ENCODE results near the gene C1orf52.

C1orf52 gene

DNA sequence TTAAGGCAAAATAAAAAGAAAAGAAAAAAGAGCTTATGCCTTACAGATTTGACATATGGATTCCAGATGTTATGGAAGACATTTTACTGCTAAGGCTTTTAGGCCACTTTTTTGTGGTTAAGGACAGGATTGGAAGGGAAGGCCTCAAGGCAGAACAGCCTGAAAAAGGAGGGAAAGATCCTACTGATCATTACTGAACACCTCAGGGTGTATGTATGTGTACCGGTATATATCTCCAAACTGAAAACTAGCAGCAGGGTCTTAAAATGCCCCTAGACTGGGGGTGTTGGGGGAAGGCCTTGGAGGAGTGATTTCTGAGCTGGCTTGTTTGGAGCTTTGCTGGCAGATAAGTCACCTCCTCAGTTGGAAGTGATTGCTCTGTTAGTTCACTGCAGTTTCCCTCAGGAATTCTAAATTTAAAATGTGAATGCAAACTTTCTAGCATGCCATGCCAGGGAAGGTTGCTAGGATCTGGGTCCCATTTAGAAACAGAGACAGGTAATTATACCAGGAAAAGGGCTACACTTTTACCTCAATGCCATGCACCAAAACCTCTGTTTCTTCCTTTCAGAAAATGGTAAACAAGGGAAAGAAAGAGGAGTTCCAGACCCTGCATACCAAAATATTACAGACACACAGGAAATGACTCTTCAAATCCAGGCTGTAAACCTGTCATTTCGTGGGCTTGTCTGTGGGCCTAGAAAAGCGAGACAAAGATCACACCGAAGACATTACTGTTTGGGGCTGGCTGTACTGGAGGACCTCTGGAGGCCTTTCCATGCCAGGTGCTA lies 15.0 kb downstream of the C1orf52 start:
- TF ChIP-seq SPI1 (IDR thresholded peaks at IDR 0.05; ENCODE audit: borderline replicate concordance, low read depth): no peak
- TF ChIP-seq, protein P1, sequence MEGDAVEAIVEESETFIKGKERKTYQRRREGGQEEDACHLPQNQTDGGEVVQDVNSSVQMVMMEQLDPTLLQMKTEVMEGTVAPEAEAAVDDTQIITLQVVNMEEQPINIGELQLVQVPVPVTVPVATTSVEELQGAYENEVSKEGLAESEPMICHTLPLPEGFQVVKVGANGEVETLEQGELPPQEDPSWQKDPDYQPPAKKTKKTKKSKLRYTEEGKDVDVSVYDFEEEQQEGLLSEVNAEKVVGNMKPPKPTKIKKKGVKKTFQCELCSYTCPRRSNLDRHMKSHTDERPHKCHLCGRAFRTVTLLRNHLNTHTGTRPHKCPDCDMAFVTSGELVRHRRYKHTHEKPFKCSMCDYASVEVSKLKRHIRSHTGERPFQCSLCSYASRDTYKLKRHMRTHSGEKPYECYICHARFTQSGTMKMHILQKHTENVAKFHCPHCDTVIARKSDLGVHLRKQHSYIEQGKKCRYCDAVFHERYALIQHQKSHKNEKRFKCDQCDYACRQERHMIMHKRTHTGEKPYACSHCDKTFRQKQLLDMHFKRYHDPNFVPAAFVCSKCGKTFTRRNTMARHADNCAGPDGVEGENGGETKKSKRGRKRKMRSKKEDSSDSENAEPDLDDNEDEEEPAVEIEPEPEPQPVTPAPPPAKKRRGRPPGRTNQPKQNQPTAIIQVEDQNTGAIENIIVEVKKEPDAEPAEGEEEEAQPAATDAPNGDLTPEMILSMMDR (IDR thresholded peaks at IDR 0.05; ENCODE audit: insufficient read depth, low read length): no peak
- TF ChIP-seq, protein P2, sequence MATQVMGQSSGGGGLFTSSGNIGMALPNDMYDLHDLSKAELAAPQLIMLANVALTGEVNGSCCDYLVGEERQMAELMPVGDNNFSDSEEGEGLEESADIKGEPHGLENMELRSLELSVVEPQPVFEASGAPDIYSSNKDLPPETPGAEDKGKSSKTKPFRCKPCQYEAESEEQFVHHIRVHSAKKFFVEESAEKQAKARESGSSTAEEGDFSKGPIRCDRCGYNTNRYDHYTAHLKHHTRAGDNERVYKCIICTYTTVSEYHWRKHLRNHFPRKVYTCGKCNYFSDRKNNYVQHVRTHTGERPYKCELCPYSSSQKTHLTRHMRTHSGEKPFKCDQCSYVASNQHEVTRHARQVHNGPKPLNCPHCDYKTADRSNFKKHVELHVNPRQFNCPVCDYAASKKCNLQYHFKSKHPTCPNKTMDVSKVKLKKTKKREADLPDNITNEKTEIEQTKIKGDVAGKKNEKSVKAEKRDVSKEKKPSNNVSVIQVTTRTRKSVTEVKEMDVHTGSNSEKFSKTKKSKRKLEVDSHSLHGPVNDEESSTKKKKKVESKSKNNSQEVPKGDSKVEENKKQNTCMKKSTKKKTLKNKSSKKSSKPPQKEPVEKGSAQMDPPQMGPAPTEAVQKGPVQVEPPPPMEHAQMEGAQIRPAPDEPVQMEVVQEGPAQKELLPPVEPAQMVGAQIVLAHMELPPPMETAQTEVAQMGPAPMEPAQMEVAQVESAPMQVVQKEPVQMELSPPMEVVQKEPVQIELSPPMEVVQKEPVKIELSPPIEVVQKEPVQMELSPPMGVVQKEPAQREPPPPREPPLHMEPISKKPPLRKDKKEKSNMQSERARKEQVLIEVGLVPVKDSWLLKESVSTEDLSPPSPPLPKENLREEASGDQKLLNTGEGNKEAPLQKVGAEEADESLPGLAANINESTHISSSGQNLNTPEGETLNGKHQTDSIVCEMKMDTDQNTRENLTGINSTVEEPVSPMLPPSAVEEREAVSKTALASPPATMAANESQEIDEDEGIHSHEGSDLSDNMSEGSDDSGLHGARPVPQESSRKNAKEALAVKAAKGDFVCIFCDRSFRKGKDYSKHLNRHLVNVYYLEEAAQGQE (IDR thresholded peaks at IDR 0.05; ENCODE audit: insufficient replicate concordance, low read depth): no peak
- TF ChIP-seq GABPA (IDR thresholded peaks at IDR 0.05; ENCODE audit: low read depth): no peak
- no peak for TF ChIP-seq POLR2AphosphoS5 (IDR thresholded peaks at IDR 0.05; ENCODE audit: low read depth)
- H3K27me3 ChIP-seq (ENCODE audit: insufficient read depth, poor library complexity, severe bottlenecking): no peaks in the 10 kb centered on the region
- H3K4me3 ChIP-seq (replicated peaks; ENCODE audit: insufficient read depth, low read length): no peak overlapping the region
- no peak for DNase-seq (ENCODE audit: low read depth in 1 of 2, low spot score in 1 of 2)
- H3K27ac ChIP-seq (replicated peaks): no peak overlapping the region

DNA sequence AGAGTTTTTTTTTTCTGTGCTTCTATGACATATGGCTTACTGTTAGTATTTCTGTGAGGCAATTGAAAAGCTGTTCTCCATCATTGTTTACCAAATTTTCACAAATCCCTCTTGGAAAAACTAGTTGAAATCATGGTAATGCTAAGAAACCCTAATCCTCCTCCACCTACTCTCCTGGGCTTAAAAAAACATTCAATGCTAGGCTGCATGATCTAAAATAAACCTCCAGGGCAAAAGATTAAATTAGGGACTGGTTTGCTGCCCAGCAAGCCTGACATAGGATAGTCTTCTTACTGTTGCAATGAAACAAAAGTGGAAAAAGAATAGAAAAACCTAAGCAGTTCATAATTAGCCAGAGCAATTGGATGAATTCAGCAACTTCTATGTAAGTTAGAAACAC lies 16.1 kb downstream of the C1orf52 start:
- H3K27me3 ChIP-seq (ENCODE audit: insufficient read depth, poor library complexity, severe bottlenecking): no peaks in the 10 kb centered on the region
- TF ChIP-seq, protein P1 (IDR thresholded peaks at IDR 0.05; ENCODE audit: insufficient read depth, low read length): no peak
- TF ChIP-seq POLR2AphosphoS5 (IDR thresholded peaks at IDR 0.05; ENCODE audit: low read depth): no peak
- no peak for TF ChIP-seq SPI1 (IDR thresholded peaks at IDR 0.05; ENCODE audit: borderline replicate concordance, low read depth)
- TF ChIP-seq, protein P2 (IDR thresholded peaks at IDR 0.05; ENCODE audit: insufficient replicate concordance, low read depth): no peak
- TF ChIP-seq GABPA (IDR thresholded peaks at IDR 0.05; ENCODE audit: low read depth): no peak
- no peak for DNase-seq (ENCODE audit: low read depth in 1 of 2, low spot score in 1 of 2)
- no peak overlapping the region for H3K4me3 ChIP-seq (replicated peaks; ENCODE audit: insufficient read depth, low read length)
- H3K27ac ChIP-seq (replicated peaks): no peak overlapping the region

DNA sequence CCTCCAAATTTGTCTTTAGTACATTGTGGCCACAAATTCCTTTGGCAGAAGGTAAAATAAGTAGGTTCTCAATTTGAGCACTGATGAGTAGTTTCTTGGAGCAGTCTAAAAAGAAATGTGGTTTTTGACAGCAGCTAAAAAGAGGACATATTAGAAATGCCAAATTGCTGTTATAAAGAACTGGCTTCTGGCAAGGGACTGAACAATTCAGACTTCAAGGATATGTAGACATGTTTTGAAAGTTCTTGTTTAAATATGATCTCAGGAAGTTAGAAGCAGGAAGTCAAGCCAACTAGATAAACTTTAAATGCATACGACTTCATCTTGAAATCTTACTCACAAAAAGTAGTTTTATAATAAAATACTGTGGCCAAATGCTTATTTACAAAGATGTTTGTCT lies 18.8 kb downstream of the C1orf52 start:
- TF ChIP-seq, protein P1 (IDR thresholded peaks at IDR 0.05; ENCODE audit: insufficient read depth, low read length): no peak
- TF ChIP-seq SPI1 (IDR thresholded peaks at IDR 0.05; ENCODE audit: borderline replicate concordance, low read depth): no peak
- TF ChIP-seq GABPA (IDR thresholded peaks at IDR 0.05; ENCODE audit: low read depth): no peak
- H3K27ac ChIP-seq (replicated peaks): no peak overlapping the region
- DNase-seq (ENCODE audit: low read depth in 1 of 2, low spot score in 1 of 2): no peak
- H3K27me3 ChIP-seq (ENCODE audit: insufficient read depth, poor library complexity, severe bottlenecking): no peaks in the 10 kb centered on the region
- no peak overlapping the region for H3K4me3 ChIP-seq (replicated peaks; ENCODE audit: insufficient read depth, low read length)
